GM10248 (cell line): ENCODE data around the gene DNAH17.
A peak's percentile ranks its signal among the peaks of the same experiment; 100 is the strongest.

ENCODE experiments used
- CTCF ChIA-PET: fragments of 300-600 bp; sonication (Branson Sonifier 250); formaldehyde crosslinking; extraction: SDS; loops from one replicate; lab custom pipeline; 2021; ENCODE audit warnings: antibody characterized with exemption; lab: Yijun Ruan, JAX
- POLR2A ChIA-PET: fragments of 350-650 bp; sonication (Branson Sonifier 250); formaldehyde crosslinking; extraction: SDS; loops from one replicate; lab custom pipeline; 2020; ENCODE audit warnings: antibody characterized with exemption; lab: Yijun Ruan, JAX
- DNase-seq: peaks from one replicate; pipeline ENCODE4 v3.0.0; 2012; ENCODE audit errors: extremely low spot score
- TF ChIP-seq, protein P1 (sequence below): IDR thresholded peaks from 2 replicates; pipeline ENCODE4 v1.5.1; 2012; ENCODE audit warnings: mild to moderate bottlenecking, low read depth; ENCODE audit errors: extremely low read depth, missing control alignments, control extremely low read depth

The DNAH17 gene

DNA sequence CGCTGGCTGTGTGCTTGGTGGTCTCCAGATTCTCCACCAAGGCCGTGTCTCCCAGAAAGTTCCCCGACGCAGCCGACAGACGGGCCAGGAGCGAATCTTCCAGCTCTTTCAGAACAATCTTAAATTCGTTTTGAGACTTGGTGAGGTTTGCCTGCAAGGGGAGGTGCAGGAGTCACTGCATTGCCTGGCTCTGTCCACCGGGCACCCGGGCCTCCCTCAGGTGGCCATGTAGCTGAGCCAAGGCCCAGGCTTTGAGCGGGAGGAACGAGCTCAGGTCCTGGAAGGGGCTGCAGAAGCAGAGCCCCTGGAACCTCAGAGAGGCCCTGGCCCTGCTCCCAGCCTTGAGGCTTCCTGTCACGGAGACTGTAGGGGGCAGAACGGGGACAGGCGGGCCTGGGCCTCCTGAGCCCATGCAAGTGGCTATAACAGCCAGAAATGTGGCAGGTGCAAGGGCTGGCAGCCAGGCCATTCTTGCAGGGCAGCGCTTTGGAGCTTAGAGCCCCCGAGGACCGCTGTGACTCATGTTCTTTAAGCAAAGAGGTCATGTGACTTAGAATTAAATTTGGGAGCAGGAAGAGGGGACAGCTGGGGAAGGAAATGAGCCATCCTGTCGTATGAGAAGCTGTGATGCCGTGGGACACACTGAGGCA is 126.4 kb downstream of the DNAH17 start:
- POLR2A ChIA-PET, result no interaction called here
- no peak for DNase-seq
- CTCF ChIA-PET, result interaction anchor here (1.1 to 1.7 kb wide), 4 partner anchors 9 to 38 kb away, joined by 3 to 5 read pairs (median 4); no protein-coding TSS in a partner anchor
- TF ChIP-seq, protein P1, sequence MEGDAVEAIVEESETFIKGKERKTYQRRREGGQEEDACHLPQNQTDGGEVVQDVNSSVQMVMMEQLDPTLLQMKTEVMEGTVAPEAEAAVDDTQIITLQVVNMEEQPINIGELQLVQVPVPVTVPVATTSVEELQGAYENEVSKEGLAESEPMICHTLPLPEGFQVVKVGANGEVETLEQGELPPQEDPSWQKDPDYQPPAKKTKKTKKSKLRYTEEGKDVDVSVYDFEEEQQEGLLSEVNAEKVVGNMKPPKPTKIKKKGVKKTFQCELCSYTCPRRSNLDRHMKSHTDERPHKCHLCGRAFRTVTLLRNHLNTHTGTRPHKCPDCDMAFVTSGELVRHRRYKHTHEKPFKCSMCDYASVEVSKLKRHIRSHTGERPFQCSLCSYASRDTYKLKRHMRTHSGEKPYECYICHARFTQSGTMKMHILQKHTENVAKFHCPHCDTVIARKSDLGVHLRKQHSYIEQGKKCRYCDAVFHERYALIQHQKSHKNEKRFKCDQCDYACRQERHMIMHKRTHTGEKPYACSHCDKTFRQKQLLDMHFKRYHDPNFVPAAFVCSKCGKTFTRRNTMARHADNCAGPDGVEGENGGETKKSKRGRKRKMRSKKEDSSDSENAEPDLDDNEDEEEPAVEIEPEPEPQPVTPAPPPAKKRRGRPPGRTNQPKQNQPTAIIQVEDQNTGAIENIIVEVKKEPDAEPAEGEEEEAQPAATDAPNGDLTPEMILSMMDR, result no peak

GRCh38 chr17:78449983-78450595 is 127.1 kb downstream of the DNAH17 start:
- ChIA-PET POLR2A (no interaction called here), CTCF (interaction anchor here (1.1 to 1.7 kb wide), 4 partner anchors 9 to 39 kb away, joined by 3 to 5 read pairs (median 4); no protein-coding TSS in a partner anchor)
- DNase-seq, result no peak
- TF ChIP-seq, protein P1, result no peak

DNA sequence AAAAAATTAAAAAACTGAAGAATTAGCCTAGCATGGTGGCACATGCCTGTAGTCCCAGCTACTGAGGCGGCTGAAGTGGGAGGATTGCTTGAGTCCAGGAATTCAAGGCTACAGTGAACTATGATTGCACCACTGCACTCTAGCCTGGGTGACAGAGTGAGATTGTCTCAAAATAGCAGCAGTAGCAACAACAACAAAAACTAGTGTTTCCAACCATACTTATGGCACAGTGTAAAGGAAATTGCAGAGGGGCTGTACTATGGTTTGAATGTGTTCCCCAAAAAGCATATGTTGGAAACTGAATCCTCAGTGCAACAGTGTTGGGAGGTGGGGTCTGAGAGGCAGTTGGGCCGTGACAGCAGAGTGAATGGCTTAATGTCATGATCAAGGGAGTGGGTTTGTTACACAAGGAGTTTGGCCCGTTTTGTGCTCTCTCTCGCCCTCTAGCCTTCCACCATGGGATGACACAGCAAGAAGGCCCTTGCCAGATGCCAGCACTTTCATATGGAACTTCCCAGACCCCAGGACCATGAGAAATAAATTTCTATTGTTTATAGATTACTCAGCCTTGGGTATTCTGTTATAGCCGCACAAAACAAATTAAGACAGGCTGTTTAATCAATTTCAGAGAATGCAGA is 128.7 kb downstream of the DNAH17 start:
- ChIA-PET CTCF (no interaction called here), POLR2A (no interaction called here)
- no peak for DNase-seq
- TF ChIP-seq, protein P1, result peak; percentile 18

DNA sequence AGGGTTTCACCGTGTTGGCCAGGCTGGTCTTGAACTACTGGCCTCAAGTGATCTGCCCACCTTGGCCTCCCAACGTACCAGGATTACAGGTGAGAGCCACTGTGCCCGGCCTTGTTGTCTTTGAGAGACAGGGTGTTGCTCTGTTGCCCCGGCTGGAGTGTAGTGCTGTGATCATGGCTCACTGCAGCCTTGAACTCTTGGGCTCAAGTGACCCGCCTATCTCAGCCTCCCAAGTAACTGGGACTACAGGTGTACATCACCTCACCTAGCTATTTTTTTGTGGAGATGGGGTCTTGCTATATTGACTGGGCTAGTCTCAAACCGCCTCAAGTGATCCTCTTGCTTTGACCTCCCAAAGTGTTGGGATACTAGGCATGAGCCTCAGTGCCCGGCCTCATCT is 130.4 kb downstream of the DNAH17 start:
- TF ChIP-seq, protein P1, result no peak
- ChIA-PET POLR2A (no interaction called here), CTCF (interaction anchor here (1.0 to 1.9 kb wide), 6 partner anchors 8 to 406 kb away, joined by 3 to 8 read pairs (median 4); no protein-coding TSS in a partner anchor)
- no peak for DNase-seq

DNA sequence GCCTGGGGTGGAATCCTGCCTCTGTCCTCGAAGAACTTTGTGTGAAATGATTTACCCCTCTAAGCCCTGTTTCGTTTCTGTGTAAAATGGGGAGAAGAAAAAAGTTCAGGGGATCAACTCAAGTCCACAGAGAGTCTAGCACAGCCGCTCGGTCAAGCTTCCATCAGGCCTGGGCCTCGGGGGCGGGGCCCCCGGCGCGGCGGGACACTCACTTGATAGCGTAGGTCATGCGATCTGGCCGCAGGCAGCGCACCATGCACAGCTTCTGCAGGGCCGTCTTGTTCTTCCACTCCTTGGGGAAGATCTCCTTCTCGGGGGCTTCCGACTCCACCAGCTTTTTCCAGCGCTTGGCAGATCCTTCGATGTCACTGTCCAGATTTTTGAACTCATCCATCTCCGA is 132.8 kb downstream of the DNAH17 start:
- TF ChIP-seq, protein P1, result no peak
- CTCF ChIA-PET, result interaction anchor here (1.2 to 1.5 kb wide), 2 partner anchors 8 to 10 kb away, joined by 4 to 5 read pairs; no protein-coding TSS in a partner anchor
- DNase-seq, result no peak
- POLR2A ChIA-PET, result no interaction called here

- TF ChIP-seq, protein P1, result no peak
- no peak for DNase-seq
- CTCF ChIA-PET, result no interaction called here
- POLR2A ChIA-PET, result no interaction called here
Observed at GRCh38 chr17:78442648-78443218, 134.5 kb downstream of the DNAH17 start.
